Gastroesophageal sphincter (tissue), 4 donors: ENCODE results near the gene MFSD8. TPM values are rescaled to one million over a fixed set of nuclear protein-coding genes. Genes with fewer than 3 reads are reported as not detected.
"Not testable (repeated sequence)": the region's sequence is repeated elsewhere in the genome, so short reads cannot be mapped to it uniquely, and the experiment has no call there.

ENCODE experiments used
- ATAC-seq: fragments of 150-250 bp; one replicate; pipeline ENCODE4 v1.9.1; 2016; ENCODE audit warnings: mild to moderate bottlenecking, moderate library complexity
- H3K27ac ChIP-seq, 4 donors: fragments of 200-600 bp; sonication (generic) in 3 of 4; 1 replicate in 3 of 4; 2 replicates in 1 of 4; pipeline ENCODE4 v1.5.1; 2016 to 2019
- H3K27me3 ChIP-seq: fragments of 200-600 bp; sonication (generic); one replicate; pipeline ENCODE4 v1.5.1; 2019
- H3K36me3 ChIP-seq, 2 donors: fragments of 200-600 bp; sonication (generic); one replicate each; pipeline ENCODE4 v1.5.1; 2019; ENCODE audit warnings: control low read depth in 1 of 2
- H3K4me1 ChIP-seq, 3 donors: fragments of 200-600 bp; sonication (generic); 1 replicate in 2 of 3; 2 replicates in 1 of 3; pipeline ENCODE4 v1.5.1; 2016 to 2019; ENCODE audit warnings: control low read depth in 2 of 3
- H3K4me3 ChIP-seq, 2 donors: fragments of 200-600 bp; sonication (generic); one replicate each; pipeline ENCODE4 v1.5.1; 2019; ENCODE audit warnings: mild to moderate bottlenecking in 1 of 2, moderate library complexity in 1 of 2
- H3K9me3 ChIP-seq, 3 donors: fragments of 200-600 bp; sonication (generic); one replicate each; pipeline ENCODE4 v1.5.1; 2017 to 2019; ENCODE audit warnings: control low read depth in 2 of 3
- CTCF ChIP-seq, 4 experiments: fragments of 200-600 bp in 2 of 4; fragments of 450-650 bp in 2 of 4; sonication (generic) in 1 of 4; IDR thresholded peaks; one replicate each; pipeline ENCODE4 v1.5.1; 2017 to 2019; ENCODE audit warnings: antibody characterized with exemption in 4 of 4, mild to moderate bottlenecking in 2 of 4, moderate library complexity in 2 of 4
- EP300 ChIP-seq: sonication (generic); formaldehyde crosslinking; IDR thresholded peaks from one replicate; pipeline ENCODE4 v1.6.1; 2017; ENCODE audit warnings: antibody characterized with exemption, mild to moderate bottlenecking
- POLR2A ChIP-seq, 2 donors: fragments of 450-650 bp; IDR thresholded peaks; one replicate each; pipeline ENCODE4 v1.6.1; 2017; ENCODE audit warnings: antibody characterized with exemption in 2 of 2, mild to moderate bottlenecking in 2 of 2, moderate library complexity in 1 of 2
- POLR2AphosphoS5 ChIP-seq: sonication (generic); formaldehyde crosslinking; IDR thresholded peaks from one replicate; pipeline ENCODE4 v1.6.1; 2017; ENCODE audit warnings: antibody characterized with exemption
- WGBS, 2 donors: methylation state at CpG; one replicate each; pipeline ENCODE4 v1.1.5; 2018; ENCODE audit warnings: low coverage in 1 of 2; 5-methylcytosine and 5-hydroxymethylcytosine counted together
- total RNA-seq, 4 donors: library from RNA; depleted of rRNA; stranded (reverse); fragments of >200 nt; gene quantifications; one replicate each; pipeline ENCODE4 v1.1.0, GENCODE V29; 2016

The MFSD8 gene
- total RNA-seq, 4 donors from 2014 or later = 11.4 to 55.4 (median 30.5) TPM

- ATAC-seq = no peak
Observed at GRCh38 chr4:127965803-127966175, 816 bp upstream of the MFSD8 start.

GRCh38 chr4:127964426-127965061 is 429 bp downstream of the MFSD8 start:
- peak overlapping the region; percentile 45 to 81 for H3K4me3 ChIP-seq
- ATAC-seq = peak; percentile 30
- H3K36me3 ChIP-seq, H3K9me3 ChIP-seq, H3K27me3 ChIP-seq: not testable (repeated sequence)
- H3K27ac ChIP-seq = peak overlapping the region; percentile 63 to 97 (median 94)
- H3K4me1 ChIP-seq = peaks cover 0 to 57% (median 0%) of the 10 kb centered on the region in 3 donors
- 0% methylated on average over 9 of the region's 41 CpGs; no CpG with 5 or more reads in 1 of the 2 donors for WGBS, 2 donors

More at GRCh38 chr4:127965803-127966175, 816 bp upstream of the MFSD8 start:
- Histone ChIP-seq H3K27ac (peak overlapping the region; percentile 87 to 97 (median 94)), H3K27me3 (no peaks in the 10 kb centered on the region), H3K36me3 (no peaks in the 10 kb centered on the region), H3K4me3 (peak overlapping the region; percentile 45 to 81), H3K4me1 (peaks cover 0 to 59% (median 0%) of the 10 kb centered on the region in 3 donors), H3K9me3 (no peaks in the 10 kb centered on the region)
- WGBS, 2 donors = 0% methylated on average over 1 to 9 of the region's 15 CpGs
- TF ChIP-seq CTCF (IDR thresholded peaks at IDR 0.05) (no peak), POLR2A (IDR thresholded peaks at IDR 0.05) (no peak), POLR2AphosphoS5 (no peak), EP300 (no peak)

- ATAC-seq, H3K27me3 ChIP-seq, H3K9me3 ChIP-seq, H3K36me3 ChIP-seq: not testable (repeated sequence)
- H3K4me1 ChIP-seq = peaks cover 0 to 57% (median 0%) of the 10 kb centered on the region in 3 donors
- H3K4me3 ChIP-seq = peak overlapping the region; percentile 45 to 81
- 82% methylated on average over 2 to 8 of the region's 35 CpGs for WGBS, 2 donors
- peak overlapping the region; percentile 63 to 97 (median 94) for H3K27ac ChIP-seq
Observed at GRCh38 chr4:127963633-127964398, 1.2 kb downstream of the MFSD8 start.

- Histone ChIP-seq H3K36me3 (peaks cover 0 to 20% of the 10 kb centered on the region in 2 donors), H3K27ac (no peak overlapping the region), H3K4me1 (peaks cover 0 to 35% (median 0%) of the 10 kb centered on the region in 3 donors), H3K27me3 (no peaks in the 10 kb centered on the region), H3K9me3 (no peaks in the 10 kb centered on the region), H3K4me3 (no peak overlapping the region)
- TF ChIP-seq CTCF (IDR thresholded peaks at IDR 0.05) (no peak), POLR2AphosphoS5 (no peak), POLR2A (IDR thresholded peaks at IDR 0.05) (no peak), EP300 (no peak)
- no peak for ATAC-seq
- 46 to 53% methylated on average over 1 of the region's 1 CpG for WGBS, 2 donors
Observed at GRCh38 chr4:127959794-127960193, 5.2 kb downstream of the MFSD8 start.

GRCh38 chr4:127957105-127957504 is 7.9 kb downstream of the MFSD8 start:
- no peak overlapping the region for H3K4me3 ChIP-seq
- no peak for TF ChIP-seq POLR2A (IDR thresholded peaks at IDR 0.05)
- TF ChIP-seq POLR2AphosphoS5 = no peak
- no peak for TF ChIP-seq CTCF (IDR thresholded peaks at IDR 0.05)
- TF ChIP-seq EP300 = no peak
- H3K9me3 ChIP-seq = no peaks in the 10 kb centered on the region
- H3K36me3 ChIP-seq = peaks cover 0 to 40% of the 10 kb centered on the region in 2 donors
- no peaks in the 10 kb centered on the region for H3K27me3 ChIP-seq
- no peak for ATAC-seq
- WGBS, 2 donors = 93 to 95% methylated on average over 2 of the region's 2 CpGs
- peaks cover 0 to 11% (median 0%) of the 10 kb centered on the region in 3 donors for H3K4me1 ChIP-seq
- H3K27ac ChIP-seq = no peak overlapping the region

GRCh38 chr4:127936974-127937373 is 28.0 kb downstream of the MFSD8 start:
- Histone ChIP-seq H3K4me3 (no peak overlapping the region), H3K27ac (no peak overlapping the region), H3K4me1 (no peaks in the 10 kb centered on the region), H3K27me3 (no peaks in the 10 kb centered on the region), H3K36me3 (peaks cover 0 to 35% of the 10 kb centered on the region in 2 donors), H3K9me3 (no peaks in the 10 kb centered on the region)
- TF ChIP-seq EP300 = no peak
- no peak for TF ChIP-seq POLR2AphosphoS5
- TF ChIP-seq CTCF (IDR thresholded peaks at IDR 0.05) = no peak
- WGBS, 2 donors = 92 to 100% methylated on average over 1 of the region's 1 CpG
- no peak for ATAC-seq

- H3K27me3 ChIP-seq, H3K27ac ChIP-seq, H3K4me3 ChIP-seq, ATAC-seq, H3K4me1 ChIP-seq, H3K9me3 ChIP-seq: not testable (repeated sequence)
- 76 to 82% methylated on average over 5 to 6 of the region's 6 CpGs for WGBS, 2 donors
- peaks cover 0 to 53% of the 10 kb centered on the region in 2 donors for H3K36me3 ChIP-seq
Observed at GRCh38 chr4:127931836-127932235, 33.1 kb downstream of the MFSD8 start.
